Thyroid gland (tissue), 4 donors: ENCODE measurements around the gene OR5A1. TPM values are rescaled to one million over a fixed set of nuclear protein-coding genes. Genes with fewer than 3 reads are reported as not detected.

Source experiments
- total RNA-seq, 4 donors: library from RNA; depleted of rRNA; stranded (reverse); fragments of >200 nt; gene quantifications; one replicate each; pipeline ENCODE4 v1.2.3, GENCODE V29; 2016

Gene OR5A1
- total RNA-seq, 4 donors from 2014 or later: 0.05 TPM; not detected in 3

Other genes with a start within 250 kb of the OR5A1 start
- 10 to 100 TPM in 3 of 4 donors, 1 to 10 TPM in 1; 5.8 to 16.3 (median 11.5) TPM for gene MPEG1, start 223.5 kb upstream of the OR5A1 start, total RNA-seq
- gene OR5AN1, start 77.6 kb upstream of the OR5A1 start, total RNA-seq: not detected
- gene OR5A2, start 10.1 kb upstream of the OR5A1 start, total RNA-seq: not detected
- gene OR4D6, start 20.5 kb downstream of the OR5A1 start, total RNA-seq: not detected
- gene OR4D10, start 36.8 kb downstream of the OR5A1 start, total RNA-seq: not detected
- not detected for gene OR4D11, start 67.1 kb downstream of the OR5A1 start, total RNA-seq
- not detected for gene OR4D9, start 75.1 kb downstream of the OR5A1 start, total RNA-seq
- gene OSBP, start 179.3 kb downstream of the OR5A1 start, total RNA-seq: 10 to 100 TPM; 47.3 to 59.6 (median 49.5) TPM
- 10 to 100 TPM; 14.5 to 19.8 (median 17.0) TPM for gene PATL1, start 232.6 kb downstream of the OR5A1 start, total RNA-seq